Activated effector memory CD4-positive, alpha-beta T cell treated with anti-CD3 and anti-CD28 coated beads, Interleukin-2, amount 50 U/mL, for 16 hours (primary cell): ENCODE results near the gene TGIF2.
"Not testable (repeated sequence)": the region's sequence is repeated elsewhere in the genome, so short reads cannot be mapped to it uniquely, and the experiment has no call there.

Source experiments
- DNase-seq: peaks from one replicate; pipeline ENCODE4 v3.0.0-alpha.2; 2020

Gene TGIF2

GRCh38 chr20:36620917-36621316, 47.5 kb downstream of the TGIF2 start:
- DNase-seq = no peak

DNA sequence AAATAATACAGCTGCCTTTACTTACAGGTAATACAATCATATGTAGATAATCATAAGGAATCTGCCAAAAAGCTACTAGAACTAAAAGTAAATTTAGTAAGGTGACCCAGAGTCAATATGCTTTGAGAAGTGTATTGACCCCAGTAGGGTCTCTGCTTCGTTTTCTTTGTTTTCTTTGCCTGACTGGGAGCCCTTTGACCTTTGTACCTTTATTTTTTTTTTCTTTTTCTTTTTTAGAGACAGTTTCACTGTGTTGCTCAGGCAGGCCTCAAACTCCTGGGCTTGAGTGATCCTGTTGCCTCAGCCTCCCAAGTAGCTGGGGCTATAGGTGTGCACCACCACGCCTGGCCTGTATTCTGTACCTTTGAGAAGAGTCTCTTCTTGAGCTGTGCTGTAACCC, 50.0 kb downstream of the TGIF2 start:
- no peak for DNase-seq

- no peak for DNase-seq
These were observed 50.9 kb downstream of the TGIF2 start for GRCh38 chr20:36624068-36624943.

GRCh38 chr20:36624944-36625324, 51.5 kb downstream of the TGIF2 start:
- no peak for DNase-seq

- no peak for DNase-seq
These were observed 54.7 kb downstream of the TGIF2 start for GRCh38 chr20:36628076-36628475.

- peak; percentile 79 for DNase-seq
These were observed 56.6 kb downstream of the TGIF2 start for GRCh38 chr20:36629719-36630681.

DNA sequence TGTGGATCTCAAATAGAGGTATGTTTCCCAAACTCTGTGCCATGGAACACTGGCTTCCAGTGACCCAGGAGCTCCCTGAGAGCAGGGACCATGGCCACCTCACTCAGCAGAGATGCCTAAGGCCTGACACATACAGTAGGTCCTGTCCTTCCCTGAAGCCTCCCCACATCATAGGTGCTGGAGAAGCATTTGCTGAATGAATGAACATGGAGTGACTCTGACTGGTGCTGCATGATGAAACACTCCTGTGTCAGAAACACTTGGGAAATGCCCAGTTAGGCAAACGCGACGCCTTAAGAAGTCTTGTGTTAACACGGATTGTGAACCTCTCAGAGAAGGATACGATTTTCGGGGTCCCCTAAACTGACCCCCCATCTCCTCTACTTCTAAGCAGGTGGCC, 58.2 kb downstream of the TGIF2 start:
- no peak for DNase-seq

DNA sequence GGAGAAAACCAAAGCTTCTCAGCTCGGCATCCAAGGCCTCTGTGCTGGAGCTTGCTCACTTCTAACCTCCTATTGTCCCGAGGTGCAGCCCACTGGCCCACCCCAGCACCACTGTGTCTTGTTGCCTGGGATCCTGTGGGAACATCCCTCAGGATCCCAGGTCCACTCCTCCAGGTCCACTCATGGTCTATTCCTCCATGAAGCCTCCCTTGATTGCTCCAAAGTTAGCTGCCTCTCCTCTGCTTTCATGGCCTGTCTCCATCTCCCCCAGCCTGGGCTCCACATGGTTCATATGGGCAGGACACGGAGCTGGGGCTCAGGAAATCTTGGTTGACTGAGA, 58.7 kb downstream of the TGIF2 start:
- DNase-seq = no peak

GRCh38 chr20:36632487-36633284, 59.3 kb downstream of the TGIF2 start:
- DNase-seq = no peak

DNA sequence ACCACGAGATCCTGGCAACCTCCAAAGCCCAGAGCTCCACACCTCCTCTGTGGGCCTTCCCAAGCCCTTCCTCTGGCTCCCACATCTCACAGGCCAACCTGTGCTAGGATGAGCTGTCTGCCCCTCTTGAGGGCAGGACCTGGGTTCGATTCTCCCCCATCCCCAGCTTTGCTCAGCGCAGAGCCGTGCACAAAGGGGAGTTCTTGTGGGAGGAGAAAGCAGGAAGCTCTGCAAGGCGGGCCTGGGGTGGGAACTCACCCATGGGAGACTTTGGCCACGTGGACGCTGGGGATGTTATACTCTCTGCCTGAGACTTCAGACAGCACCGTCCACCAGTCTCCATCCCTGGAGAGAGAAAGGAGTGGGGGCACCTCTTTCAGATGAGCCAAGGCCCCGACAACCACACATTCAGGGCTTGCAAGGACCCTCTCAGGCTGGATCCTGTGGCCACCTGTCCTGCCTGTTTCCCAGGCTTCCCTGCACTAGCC, 59.9 kb downstream of the TGIF2 start:
- no peak for DNase-seq

DNA sequence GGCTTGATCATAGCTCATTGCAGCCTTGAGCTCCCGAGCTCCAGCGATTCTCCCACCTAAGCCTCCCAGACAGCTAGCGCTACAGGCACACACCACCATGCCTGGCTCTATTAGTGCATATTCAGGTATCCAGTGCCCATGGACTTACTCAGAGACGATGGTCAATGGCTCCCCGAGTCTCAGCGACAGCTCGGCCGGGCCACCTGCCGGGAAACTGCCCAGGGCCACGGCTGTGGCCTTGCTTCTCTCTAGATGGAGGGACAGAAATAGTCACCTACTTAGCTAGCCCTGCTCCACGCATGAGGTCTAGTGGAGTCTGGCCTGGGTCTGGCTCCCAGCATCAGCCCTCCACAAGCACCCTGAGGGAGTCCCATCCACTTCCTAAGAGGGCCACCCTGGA, 60.9 kb downstream of the TGIF2 start:
- DNase-seq = no peak

GRCh38 chr20:36638876-36639400, 65.5 kb downstream of the TGIF2 start:
- not testable (repeated sequence) for DNase-seq

GRCh38 chr20:36641506-36641843, 68.1 kb downstream of the TGIF2 start:
- no peak for DNase-seq

GRCh38 chr20:36642136-36642535, 68.7 kb downstream of the TGIF2 start:
- DNase-seq = no peak
